Umbilical cord (tissue), 2 donors: Measurements from ENCODE around the gene RHOBTB1. TPM values are rescaled to one million over a fixed set of nuclear protein-coding genes. Genes with fewer than 3 reads are reported as not detected.

Experiments
- DNase-seq: peaks from one replicate; pipeline ENCODE4 v3.0.0-alpha.2; 2015; ENCODE audit warnings: low spot score
- total RNA-seq: library from RNA; depleted of rRNA; stranded (reverse); fragments of >200 nt; gene quantifications from one replicate; pipeline ENCODE4 v1.2.3, GENCODE V29; 2014; ENCODE audit warnings: low replicate concordance; ENCODE audit not compliant: insufficient read depth

RHOBTB1 gene
- total RNA-seq, 1 donor from 2014 or later: 33.9 TPM

DNA sequence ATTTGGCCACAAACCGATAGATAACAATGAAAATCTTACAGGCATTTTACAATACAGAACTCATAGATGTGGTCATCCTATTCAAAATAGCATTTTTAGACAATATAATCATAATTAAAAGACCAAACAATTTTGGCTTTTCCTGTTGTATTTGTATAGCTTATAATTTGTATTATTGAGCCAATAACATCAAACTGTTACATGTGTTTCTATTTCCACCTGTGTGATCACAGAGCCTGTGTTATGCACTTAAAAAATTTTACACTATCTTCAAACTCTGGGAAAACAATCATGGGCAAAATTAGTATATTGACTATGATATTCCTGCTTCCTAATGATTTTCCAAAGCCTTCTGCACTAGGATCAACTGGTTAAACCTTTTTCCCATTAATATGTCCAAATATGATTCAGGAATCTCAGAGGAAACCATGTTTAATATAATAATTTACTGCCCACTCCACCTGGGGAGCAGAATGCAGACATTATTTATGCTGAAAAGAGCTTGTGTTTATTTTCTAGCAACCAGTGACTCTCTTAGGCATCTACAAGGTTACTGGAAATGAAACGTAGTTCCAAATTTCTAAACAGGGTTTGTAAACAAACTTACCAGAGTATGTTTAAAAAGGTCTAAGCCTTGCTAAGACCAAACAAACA is 1.7 kb downstream of the RHOBTB1 start:
- no peak for DNase-seq

DNA sequence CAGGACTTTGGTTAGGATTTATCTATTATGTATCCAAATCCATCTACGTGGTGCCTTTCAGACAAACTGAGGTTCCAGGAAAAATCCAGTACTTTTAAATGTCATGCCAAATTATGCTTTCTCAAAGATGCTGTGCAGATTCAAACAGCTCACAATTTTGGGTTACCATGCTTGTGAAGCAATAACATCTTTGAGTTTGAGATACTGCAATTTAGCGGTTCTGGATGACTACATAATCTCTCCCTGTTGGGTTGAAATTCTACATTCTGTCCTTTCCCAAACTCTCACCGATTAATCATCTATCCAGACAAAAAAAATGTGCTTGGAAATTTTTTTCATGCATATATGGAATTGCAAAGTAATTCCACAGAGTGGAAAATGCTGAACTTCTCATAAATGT is 3.5 kb downstream of the RHOBTB1 start:
- DNase-seq: peak; percentile 78

DNA sequence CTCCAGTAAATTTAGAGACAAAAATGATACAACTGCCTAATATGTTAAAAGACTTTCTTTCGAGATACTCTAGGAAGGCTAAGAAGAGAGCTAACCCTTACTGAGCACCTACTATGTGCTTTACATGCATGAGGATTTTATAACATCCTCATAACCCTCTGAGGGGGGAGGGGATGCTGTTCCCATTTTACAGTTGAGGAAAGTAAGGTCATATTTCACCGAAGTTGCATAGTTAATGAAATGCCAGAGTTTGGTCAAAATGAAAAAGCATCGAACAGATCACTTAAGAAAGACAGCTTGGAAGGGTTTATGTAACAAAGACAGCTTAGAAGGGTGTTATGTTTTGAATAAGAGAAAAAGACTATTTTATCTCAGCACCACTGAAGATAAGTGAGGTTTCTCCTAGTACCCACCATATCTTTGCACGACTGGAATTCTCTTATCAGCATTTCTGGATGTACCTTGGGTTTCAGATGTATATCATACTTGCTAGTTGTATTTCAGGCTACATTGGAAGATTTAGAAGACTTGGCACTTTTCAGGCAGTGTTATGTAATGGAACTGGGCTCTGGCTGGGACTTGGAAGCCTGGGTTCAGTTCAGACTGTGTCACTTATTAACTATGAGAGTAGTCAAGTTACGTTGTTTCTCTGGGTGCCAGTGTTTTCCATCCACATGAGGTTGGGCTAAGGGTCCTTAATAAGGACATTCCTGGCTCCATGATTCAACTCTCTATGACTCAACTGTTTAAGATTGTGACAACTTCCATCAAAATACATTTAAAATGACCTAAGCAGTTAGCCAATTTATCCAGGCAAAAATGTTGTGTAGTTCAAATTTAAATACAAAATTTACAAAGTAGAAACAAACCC is 6.0 kb downstream of the RHOBTB1 start:
- no peak for DNase-seq

DNA sequence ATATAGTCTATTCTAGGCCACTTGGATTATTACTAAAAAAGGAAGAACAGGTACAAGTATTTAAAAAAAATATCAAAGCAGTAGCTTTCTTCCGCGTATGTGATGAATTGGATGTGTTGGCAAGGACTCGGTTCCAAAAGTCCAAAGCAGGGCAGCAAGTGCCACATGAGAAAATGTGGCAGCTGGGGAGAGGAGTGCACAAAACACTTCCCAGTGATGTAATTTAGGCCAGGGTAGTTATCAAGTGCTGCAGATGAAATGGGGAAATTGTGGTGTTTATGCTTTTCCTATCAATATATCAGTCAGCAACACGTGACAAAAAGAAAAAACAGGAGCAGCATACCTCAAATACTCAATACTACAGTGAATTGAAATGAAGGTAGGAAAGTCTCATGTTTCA is 7.0 kb downstream of the RHOBTB1 start:
- no peak for DNase-seq

GRCh38 chr10:60934215-60935175 is 9.5 kb downstream of the RHOBTB1 start:
- DNase-seq: no peak

- DNase-seq: no peak
Observed at GRCh38 chr10:60932756-60933155, 11.2 kb downstream of the RHOBTB1 start.

- DNase-seq: no peak
Observed at GRCh38 chr10:60930237-60930636, 13.7 kb downstream of the RHOBTB1 start.

DNA sequence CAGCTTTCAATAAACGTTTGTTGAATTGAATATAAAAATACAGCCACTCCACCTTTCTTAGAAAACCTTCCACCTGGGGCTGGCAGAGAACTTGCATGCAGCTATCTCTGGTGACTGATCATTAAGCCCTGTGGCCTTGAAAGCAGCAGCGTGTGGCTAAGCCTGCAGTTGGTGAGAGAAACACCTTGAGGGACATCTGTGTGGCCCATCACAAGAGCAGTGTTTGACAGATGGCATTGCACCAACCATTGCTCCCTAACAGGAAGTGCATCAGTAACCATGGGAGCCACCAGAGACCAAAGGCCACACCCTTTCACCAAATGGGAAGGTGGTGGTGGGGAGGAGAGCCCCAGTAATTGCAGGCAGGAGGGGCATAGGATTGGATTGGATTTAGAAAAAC is 22.4 kb downstream of the RHOBTB1 start:
- DNase-seq: no peak

- DNase-seq: no peak
Observed at GRCh38 chr10:60920479-60920878, 23.5 kb downstream of the RHOBTB1 start.

DNA sequence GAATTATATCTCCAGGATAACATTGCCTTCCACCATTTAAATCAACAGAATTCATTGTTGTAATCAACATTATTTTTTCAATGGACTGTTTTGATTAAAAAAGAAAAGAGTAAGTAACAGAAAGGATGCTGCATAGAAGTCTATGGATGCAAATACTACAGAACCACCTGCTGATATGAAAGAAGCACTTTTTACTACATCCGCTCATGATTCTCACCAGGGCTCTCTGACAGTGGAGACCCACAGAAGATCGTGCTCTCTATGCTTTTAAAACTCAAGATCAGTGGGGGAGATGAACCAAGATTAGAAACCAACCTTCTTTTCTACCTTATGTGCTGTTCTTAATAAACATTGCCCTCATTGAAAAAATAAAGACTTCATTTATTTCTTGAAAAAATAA is 24.4 kb downstream of the RHOBTB1 start:
- DNase-seq: no peak

DNA sequence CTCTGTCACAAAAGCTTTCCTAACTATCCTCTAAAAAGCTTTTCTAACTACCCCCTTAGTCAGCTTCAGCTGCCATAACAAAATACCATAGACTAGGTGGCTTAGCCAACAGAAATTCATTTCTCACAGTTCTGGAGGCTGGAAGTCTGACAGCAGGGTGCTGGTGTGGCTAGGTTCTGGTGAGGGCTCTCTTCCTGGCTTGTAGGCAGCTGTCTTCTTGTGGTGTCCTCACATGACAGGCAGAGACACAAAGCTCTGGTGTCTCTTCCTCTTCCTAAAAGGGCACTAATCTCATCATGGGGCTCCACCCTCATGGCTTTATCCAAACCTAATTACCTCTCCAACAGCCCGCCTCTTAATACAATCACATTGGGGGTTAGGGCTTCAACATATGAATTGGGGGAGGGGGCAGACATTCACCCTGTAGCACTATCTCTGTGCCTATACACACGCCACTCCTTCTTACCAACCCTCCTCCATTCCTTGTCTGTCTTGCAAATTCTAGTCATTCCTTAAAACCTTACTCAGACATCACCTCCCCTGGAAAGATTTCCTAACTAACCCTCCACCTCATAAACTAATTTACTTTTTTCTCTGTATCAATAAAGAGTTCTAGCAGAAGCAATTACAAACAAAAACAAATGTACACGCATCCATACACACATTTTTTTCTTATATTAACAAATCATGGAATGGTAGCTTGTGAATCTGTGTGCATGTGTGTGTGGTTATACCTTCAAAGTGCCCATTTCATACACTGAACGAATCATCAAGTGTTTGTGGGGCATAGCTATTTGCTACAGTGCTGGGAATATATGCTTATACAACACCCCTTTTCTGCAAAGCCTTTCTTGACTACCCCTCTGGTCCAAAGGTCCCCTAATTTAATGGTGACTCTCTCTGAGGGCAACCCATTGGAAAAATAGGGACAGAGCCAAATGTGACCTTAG is 26.4 kb downstream of the RHOBTB1 start:
- no peak for DNase-seq

DNA sequence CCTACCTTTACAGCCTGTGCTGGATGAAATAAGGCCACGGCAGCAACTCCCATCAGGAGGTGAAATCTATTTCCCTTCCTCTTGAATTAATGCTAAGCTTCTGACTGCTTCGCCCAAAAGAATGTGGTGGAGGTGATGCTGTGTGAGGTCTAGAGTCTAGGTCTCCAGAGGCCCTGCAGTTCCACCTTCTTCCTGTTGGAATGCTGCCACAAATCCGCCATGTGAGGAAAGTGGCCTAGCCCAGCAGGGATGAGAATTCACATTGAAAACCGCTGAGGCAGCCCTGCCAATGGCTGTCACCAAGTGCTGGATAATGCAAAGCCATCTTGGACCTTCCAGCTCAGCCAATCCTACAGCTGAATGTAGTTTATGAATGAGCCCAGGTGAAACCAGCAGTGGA is 28.0 kb downstream of the RHOBTB1 start:
- no peak for DNase-seq

- peak; percentile 66 for DNase-seq
Observed at GRCh38 chr10:60914690-60915141, 29.3 kb downstream of the RHOBTB1 start.

DNA sequence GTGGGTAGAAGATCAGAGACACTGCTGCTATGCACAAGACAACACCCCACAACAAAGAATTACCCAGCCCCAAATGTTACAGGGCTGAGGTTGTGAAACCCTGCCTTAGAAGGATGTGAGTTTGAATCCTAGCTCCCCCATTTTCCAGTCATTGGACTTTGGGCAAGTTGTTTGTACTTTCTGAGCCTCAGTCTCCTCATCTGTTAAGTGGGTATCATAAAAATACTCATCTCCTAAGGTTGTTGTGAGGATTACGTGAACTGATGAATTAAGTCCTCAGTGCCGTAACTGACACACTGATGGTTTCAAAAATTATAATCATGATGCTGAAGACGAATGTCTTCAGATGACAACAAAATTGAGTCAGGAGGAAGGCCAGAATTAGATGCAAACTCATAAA is 30.3 kb downstream of the RHOBTB1 start:
- DNase-seq: no peak

- no peak for DNase-seq
Observed at GRCh38 chr10:60913071-60913470, 30.9 kb downstream of the RHOBTB1 start.

DNA sequence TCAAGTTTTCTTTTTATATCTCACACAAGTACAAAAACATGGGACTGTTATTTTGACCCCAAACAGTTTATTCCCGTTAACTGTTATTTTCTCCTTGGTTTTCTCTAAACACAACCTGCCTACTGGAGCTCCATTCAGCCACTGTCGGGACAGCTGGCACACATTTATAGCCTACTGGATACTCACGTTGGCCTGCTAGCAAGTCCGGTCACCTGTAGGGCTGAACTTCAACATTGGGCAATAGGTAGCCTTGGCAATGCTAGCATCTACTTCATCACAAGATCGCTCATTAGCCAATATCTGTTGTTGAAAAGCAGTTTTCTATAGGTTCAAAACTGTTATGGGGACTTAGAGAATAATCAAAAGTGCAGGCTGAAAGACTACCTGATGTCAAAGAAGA is 32.3 kb downstream of the RHOBTB1 start:
- DNase-seq: no peak

DNA sequence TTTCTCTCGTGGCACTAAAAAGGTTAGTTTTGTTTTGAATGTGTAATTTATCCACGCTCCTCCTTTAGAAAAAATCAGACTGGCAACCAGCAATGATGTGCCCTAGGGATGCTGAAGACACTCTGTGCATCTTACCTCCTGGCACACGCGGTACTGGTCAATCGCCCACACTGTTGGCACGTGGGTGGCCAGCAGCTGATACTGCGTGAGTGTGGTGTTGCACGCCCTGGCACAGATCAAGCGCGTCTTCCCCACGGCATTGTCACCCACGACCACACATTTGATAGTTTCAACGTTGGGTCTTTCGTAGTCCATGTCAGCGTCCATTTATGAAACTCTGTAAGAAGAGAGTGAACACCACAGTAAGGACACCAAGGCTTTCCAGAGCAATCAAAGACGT is 32.8 kb downstream of the RHOBTB1 start:
- DNase-seq: no peak

DNA sequence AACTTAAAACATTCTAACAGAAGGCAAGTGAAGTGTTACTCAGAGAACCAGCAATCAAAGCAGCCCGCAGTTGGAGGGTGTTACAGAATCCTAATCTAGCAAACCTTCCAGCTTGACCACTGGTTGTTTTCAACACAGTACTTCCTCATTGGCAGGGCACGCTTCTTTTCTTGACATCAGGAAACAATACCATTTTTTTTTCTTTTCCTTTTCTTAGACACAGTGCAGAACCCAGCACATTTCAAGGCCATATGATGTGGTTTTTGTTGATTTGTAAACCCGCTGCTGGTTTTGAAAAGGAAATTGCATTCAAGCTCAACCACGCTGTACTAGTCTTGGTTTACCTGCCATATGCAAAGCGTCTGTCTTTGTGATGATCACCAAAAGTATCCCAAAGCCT is 33.4 kb downstream of the RHOBTB1 start:
- peak; percentile 42 for DNase-seq

DNA sequence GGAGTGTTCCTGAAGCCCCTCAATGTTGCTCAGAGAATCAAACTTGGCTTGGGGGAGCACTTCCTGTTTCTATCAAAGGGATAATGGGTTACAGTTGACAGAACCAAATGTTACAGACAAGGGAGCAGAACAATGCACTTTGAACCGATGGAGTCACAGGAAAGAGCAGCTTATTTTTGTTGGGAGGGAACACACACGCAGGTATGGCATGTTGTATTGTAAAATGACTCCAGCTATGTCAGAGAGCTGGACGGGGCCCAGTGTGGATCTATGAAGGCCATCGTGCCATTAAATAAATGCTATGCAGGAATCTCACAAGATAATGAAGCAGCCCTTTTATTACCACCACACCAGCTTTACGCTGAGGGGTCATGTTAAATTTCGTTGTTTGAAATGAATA is 35.1 kb downstream of the RHOBTB1 start:
- DNase-seq: no peak

DNA sequence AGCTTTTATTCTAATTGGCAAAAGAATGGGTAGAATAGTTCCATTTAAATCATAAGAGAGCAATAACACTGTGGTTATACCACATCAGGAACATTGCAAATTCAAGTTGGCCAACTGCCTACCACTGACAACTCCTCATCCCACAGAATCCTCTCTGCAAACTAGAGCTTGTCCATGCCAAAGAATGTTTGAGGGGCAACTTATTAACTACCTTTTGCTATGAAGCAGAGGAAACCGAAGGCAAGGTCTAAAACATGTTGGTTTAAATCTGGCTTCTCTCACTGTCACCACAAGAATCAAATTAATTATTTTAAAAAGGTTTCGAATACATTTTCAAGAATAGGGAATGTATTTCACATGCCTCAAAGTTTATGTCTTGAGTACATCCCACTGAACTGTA is 36.0 kb downstream of the RHOBTB1 start:
- DNase-seq: peak; percentile 81

DNA sequence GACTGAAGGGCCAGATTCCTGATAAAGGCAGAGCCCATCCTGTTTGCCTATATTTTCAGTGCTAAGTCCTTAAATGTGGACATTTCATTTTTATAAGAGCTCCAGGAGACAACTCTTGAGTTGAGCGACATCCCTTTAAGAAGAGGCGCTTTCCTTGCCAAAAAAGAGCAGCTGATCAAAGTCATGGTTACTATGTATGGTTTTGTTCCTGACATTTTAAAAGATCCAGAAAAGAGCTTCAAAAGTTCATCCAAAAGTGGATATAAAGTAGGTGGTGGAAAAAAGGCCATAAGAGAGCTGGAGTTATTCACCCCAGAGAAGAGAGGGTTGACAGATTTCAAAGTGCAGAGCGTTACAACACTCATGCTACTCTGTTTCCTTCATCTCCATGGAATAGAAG is 36.7 kb downstream of the RHOBTB1 start:
- peak; percentile 50 for DNase-seq
